Body of pancreas (tissue), 4 donors: Measurements from ENCODE around the gene ZCCHC7. TPM values are rescaled to one million over a fixed set of nuclear protein-coding genes. Genes with fewer than 3 reads are reported as not detected.

Source experiments
- ATAC-seq: fragments of 150-250 bp; one replicate; pipeline ENCODE4 v1.9.1; 2016
- DNase-seq, 4 donors: peaks; one replicate each; pipeline ENCODE4 v3.0.0-alpha.2; 2019
- H3K27ac ChIP-seq, 4 donors: fragments of 200-600 bp; sonication (generic); 1 replicate in 3 of 4; 2 replicates in 1 of 4; pipeline versions ENCODE4 v1.5.1 to v1.6.1; 2016 to 2019; ENCODE audit warnings: mild to moderate bottlenecking in 1 of 4, mixed read lengths in 1 of 4, moderate library complexity in 1 of 4
- H3K27me3 ChIP-seq, 2 donors: fragments of 200-600 bp; sonication (generic); one replicate each; pipeline ENCODE4 v1.6.0; 2016; ENCODE audit warnings: mild to moderate bottlenecking in 1 of 2
- H3K36me3 ChIP-seq, 2 donors: fragments of 200-600 bp; sonication (generic); replicated peaks in 1 of 2; 2 replicates each; pipeline ENCODE4 v1.5.1; 2016; ENCODE audit warnings: low read depth in 2 of 2; ENCODE audit not compliant: insufficient read depth in 1 of 2
- H3K4me1 ChIP-seq: fragments of 200-600 bp; sonication (generic); one replicate; pipeline ENCODE4 v1.6.0; 2016
- H3K4me3 ChIP-seq, 2 donors: fragments of 200-600 bp; sonication (generic); 1 replicate in 1 of 2; 2 replicates in 1 of 2; pipeline ENCODE4 v1.5.1; 2016 to 2019
- H3K9me3 ChIP-seq, 3 donors: fragments of 200-600 bp; sonication (generic); 1 replicate in 2 of 3; 2 replicates in 1 of 3; pipeline ENCODE4 v1.5.1; 2016
- CTCF ChIP-seq, 7 experiments: fragments of 450-650 bp in 4 of 7; fragments of 200-600 bp in 3 of 7; sonication (generic) in 3 of 7; IDR thresholded peaks; one replicate each; pipeline ENCODE4 v1.5.1; 2016 to 2019; ENCODE audit warnings: antibody characterized with exemption in 7 of 7
- POLR2A ChIP-seq, 3 donors: fragments of 450-650 bp; IDR thresholded peaks; one replicate each; pipeline ENCODE4 v1.6.1; 2016; ENCODE audit warnings: antibody characterized with exemption in 3 of 3, mild to moderate bottlenecking in 2 of 3
- WGBS, 2 donors: methylation state at CpG; one replicate each; pipeline ENCODE4 v1.1.5; 2017; 5-methylcytosine and 5-hydroxymethylcytosine counted together
- intact Hi-C: fragments of 100-400 bp; cut with DNase I; formaldehyde crosslinking; loops from one replicate; pipeline ENCODE4 v1.15.1; 2023
- total RNA-seq, 2 donors: library from RNA; depleted of rRNA; stranded (reverse); fragments of >200 nt; gene quantifications; one replicate each; pipeline ENCODE4 v1.1.0, GENCODE V29; 2016

The ZCCHC7 gene
- total RNA-seq, 2 donors from 2014 or later: 10.1 to 18.1 TPM

- TF ChIP-seq POLR2A (IDR thresholded peaks at IDR 0.05): no peak
- TF ChIP-seq CTCF (IDR thresholded peaks at IDR 0.05): no peak
- WGBS, 2 donors: 94 to 100% methylated on average over 1 of the region's 1 CpG
Measured at GRCh38 chr9:37165644-37166043, 45.3 kb downstream of the ZCCHC7 start.

GRCh38 chr9:37167456-37168047 is 47.2 kb downstream of the ZCCHC7 start:
- no peaks in the 10 kb centered on the region for H3K36me3 ChIP-seq
- TF ChIP-seq CTCF (IDR thresholded peaks at IDR 0.05) (no peak), POLR2A (IDR thresholded peaks at IDR 0.05) (no peak)
- no peaks in the 10 kb centered on the region for H3K4me1 ChIP-seq
- H3K27ac ChIP-seq: no peak overlapping the region
- no peak for DNase-seq
- 93 to 100% methylated on average over 2 of the region's 2 CpGs for WGBS, 2 donors
- H3K9me3 ChIP-seq: no peaks in the 10 kb centered on the region
- no peaks in the 10 kb centered on the region for H3K27me3 ChIP-seq
- no peak for ATAC-seq
- no peak overlapping the region for H3K4me3 ChIP-seq
- intact Hi-C loops: no loop called here

More at GRCh38 chr9:37165644-37166043, 45.3 kb downstream of the ZCCHC7 start:
- Histone ChIP-seq H3K4me3 (no peak overlapping the region), H3K27ac (no peak overlapping the region), H3K9me3 (no peaks in the 10 kb centered on the region), H3K4me1 (no peaks in the 10 kb centered on the region), H3K36me3 (no peaks in the 10 kb centered on the region), H3K27me3 (no peaks in the 10 kb centered on the region)
- ATAC-seq (no peak), DNase-seq (no peak)
- intact Hi-C loops: no loop called here

- DNase-seq: no peak
- intact Hi-C loops: no loop called here
- Histone ChIP-seq H3K4me1 (no peaks in the 10 kb centered on the region), H3K27ac (no peak overlapping the region), H3K36me3 (no peaks in the 10 kb centered on the region), H3K27me3 (no peaks in the 10 kb centered on the region), H3K9me3 (no peaks in the 10 kb centered on the region), H3K4me3 (no peak overlapping the region)
- TF ChIP-seq CTCF (IDR thresholded peaks at IDR 0.05) (no peak), POLR2A (IDR thresholded peaks at IDR 0.05) (no peak)
- ATAC-seq: no peak
- WGBS, 2 donors: 90 to 96% methylated on average over 4 of the region's 4 CpGs
Measured at GRCh38 chr9:37172557-37172956, 52.2 kb downstream of the ZCCHC7 start.

GRCh38 chr9:37174247-37174646 is 53.9 kb downstream of the ZCCHC7 start:
- Histone ChIP-seq H3K27me3 (no peaks in the 10 kb centered on the region), H3K27ac (no peak overlapping the region), H3K9me3 (no peaks in the 10 kb centered on the region), H3K4me1 (no peaks in the 10 kb centered on the region), H3K36me3 (no peaks in the 10 kb centered on the region), H3K4me3 (no peak overlapping the region)
- intact Hi-C loops: no loop called here
- ATAC-seq (no peak), DNase-seq (no peak)
- 79 to 90% methylated on average over 2 of the region's 2 CpGs for WGBS, 2 donors
- TF ChIP-seq CTCF (IDR thresholded peaks at IDR 0.05) (no peak), POLR2A (IDR thresholded peaks at IDR 0.05) (no peak)

GRCh38 chr9:37178742-37179141 is 58.4 kb downstream of the ZCCHC7 start:
- Histone ChIP-seq H3K4me1 (no peaks in the 10 kb centered on the region), H3K9me3 (no peaks in the 10 kb centered on the region), H3K27me3 (no peaks in the 10 kb centered on the region), H3K4me3 (no peak overlapping the region), H3K27ac (no peak overlapping the region), H3K36me3 (no peaks in the 10 kb centered on the region)
- intact Hi-C loops: no loop called here
- ATAC-seq (no peak), DNase-seq (no peak)
- no peak for TF ChIP-seq CTCF (IDR thresholded peaks at IDR 0.05)
- no peak for TF ChIP-seq POLR2A (IDR thresholded peaks at IDR 0.05)
- 84 to 85% methylated on average over 2 of the region's 2 CpGs for WGBS, 2 donors
